ENCODE measurements around the gene SAMM50.

GRCh38 chr22:43993072-43993760 is 38.0 kb downstream of the SAMM50 start:
- TF ChIP-seq CTCF (IDR thresholded peaks at IDR 0.05 in 4 of 5, conservative IDR thresholded peaks at IDR 0.05 in 1 of 5) (peak; percentile 91 to 98 (median 96)), POLR2A (IDR thresholded peaks at IDR 0.05) (no peak)

Measured in gastrocnemius medialis (tissue), 4 donors.